Endothelial cell of umbilical vein (primary cell): Measurements from ENCODE around the gene IP6K2. TPM values are rescaled to one million over a fixed set of nuclear protein-coding genes. Genes with fewer than 3 reads are reported as not detected.

ENCODE experiments used
- BruUV-seq: library from RNA; stranded (reverse); fragments of 400-500 nt; replicated peaks from 2 replicates; lab custom pipeline; 2021; lab: Mats Ljungman, UMichigan
- CTCF ChIA-PET: fragments of 300-600, 350-600 bp; sonication (Branson Sonifier 250); formaldehyde crosslinking; loops from one replicate; lab custom pipeline; 2021; ENCODE audit warnings: antibody characterized with exemption, inconsistent platforms; lab: Charles Lee
- POLR2A ChIA-PET: fragments of 300-600, 350-600 bp; sonication (Branson Sonifier 250); formaldehyde crosslinking; loops from one replicate; lab custom pipeline; 2021; ENCODE audit warnings: antibody characterized with exemption, inconsistent platforms; lab: Charles Lee
- DNase-seq: peaks from one replicate; pipeline ENCODE4 v3.0.0-alpha.2; 2011; ENCODE audit warnings: low read depth, low spot score
- FAIRE-seq: peaks from 2 replicates; lab custom pipeline; 2011; peaks lifted over from hg19 to GRCh38; lab: Jason Lieb, UNC
- H2AFZ ChIP-seq: 2 replicates; pipeline ENCODE4 v1.6.0; 2012; ENCODE audit warnings: low read depth, low read length, control low read depth, inconsistent platforms
- H3K27ac ChIP-seq: 2 replicates; pipeline ENCODE4 v1.5.1; 2011; ENCODE audit warnings: low read depth, mild to moderate bottlenecking, control low read depth, low read length, moderate library complexity; ENCODE audit not compliant: insufficient read depth
- H3K27me3 ChIP-seq, 2 experiments: 2 replicates each; pipeline versions ENCODE4 v1.6.0 to v1.6.1; 2011; ENCODE audit warnings: low read length in 2 of 2, mixed read lengths in 1 of 2; ENCODE audit not compliant: control insufficient read depth in 2 of 2, insufficient read depth in 2 of 2
- H3K36me3 ChIP-seq, 2 experiments: 2 replicates in 1 of 2; 3 replicates in 1 of 2; pipeline ENCODE4 v1.5.1; 2011; ENCODE audit warnings: low read length in 2 of 2, mild to moderate bottlenecking in 1 of 2, moderate library complexity in 1 of 2; ENCODE audit not compliant: control insufficient read depth in 2 of 2, insufficient read depth in 2 of 2; ENCODE audit errors: extremely low read depth in 1 of 2
- H3K4me1 ChIP-seq: 3 replicates; pipeline ENCODE4 v1.5.1; 2011; ENCODE audit warnings: mild to moderate bottlenecking, low read length; ENCODE audit not compliant: control insufficient read depth, insufficient read depth; ENCODE audit errors: extremely low read depth
- H3K4me2 ChIP-seq: 2 replicates; pipeline ENCODE4 v1.6.1; 2011; ENCODE audit warnings: low read length, control low read depth, mixed read lengths; ENCODE audit not compliant: insufficient read depth
- H3K4me3 ChIP-seq, 3 experiments: fragments of 200-600 bp in 1 of 3; sonication (generic), shearing (Covaris generic) in 1 of 3; replicated peaks in 1 of 3; 2 replicates each; pipeline ENCODE4 v1.5.1; 2011 to 2016; ENCODE audit warnings: control low read depth in 3 of 3, low read length in 3 of 3, mild to moderate bottlenecking in 2 of 3, inconsistent platforms in 1 of 3, low read depth in 1 of 3, moderate library complexity in 1 of 3; ENCODE audit not compliant: insufficient read depth in 1 of 3
- H3K79me2 ChIP-seq: 2 replicates; pipeline ENCODE4 v1.6.0; 2012; ENCODE audit warnings: low read length, inconsistent platforms; ENCODE audit not compliant: control insufficient read depth, insufficient read depth
- H3K9ac ChIP-seq: replicated peaks from 2 replicates; pipeline ENCODE3; 2011; ENCODE audit warnings: low read length, control low read depth; ENCODE audit not compliant: insufficient read depth; ENCODE audit errors: extremely low read depth
- H3K9me1 ChIP-seq: replicated peaks from 3 replicates; pipeline ENCODE4 v1.6.0; 2011; ENCODE audit warnings: mild to moderate bottlenecking, low read length; ENCODE audit not compliant: control insufficient read depth, insufficient read depth; ENCODE audit errors: extremely low read depth
- H3K9me3 ChIP-seq: replicated peaks from 2 replicates; pipeline ENCODE4 v1.5.1; 2012; ENCODE audit warnings: low read length, inconsistent platforms; ENCODE audit not compliant: control insufficient read depth, insufficient read depth
- H4K20me1 ChIP-seq: replicated peaks from 2 replicates; pipeline ENCODE3; 2011; ENCODE audit warnings: mild to moderate bottlenecking, low read length; ENCODE audit not compliant: control insufficient read depth, insufficient read depth; ENCODE audit errors: extremely low read depth
- CTCF ChIP-seq, 2 donors: IDR thresholded peaks; 1 replicate in 1 of 2; 2 replicates in 1 of 2; pipeline ENCODE4 v1.5.1; 2011; ENCODE audit warnings: low read length in 2 of 2, mild to moderate bottlenecking in 2 of 2, moderate library complexity in 2 of 2, control low read depth in 1 of 2, inconsistent platforms in 1 of 2, low read depth in 1 of 2; ENCODE audit not compliant: insufficient read depth in 1 of 2; ENCODE audit errors: extremely low read depth in 1 of 2
- EZH2 ChIP-seq: IDR thresholded peaks from 2 replicates; pipeline ENCODE4 v1.6.1; 2012; ENCODE audit warnings: borderline replicate concordance, low read depth, mild to moderate bottlenecking, moderate library complexity, low read length, inconsistent platforms; ENCODE audit not compliant: severe bottlenecking
- FOS ChIP-seq: IDR thresholded peaks from 2 replicates; pipeline ENCODE4 v1.6.1; 2011; ENCODE audit warnings: mild to moderate bottlenecking, low read length, moderate library complexity, borderline replicate concordance; ENCODE audit not compliant: insufficient read depth
- GATA2 ChIP-seq: IDR thresholded peaks from 2 replicates; pipeline ENCODE4 v1.7.0; 2011; ENCODE audit warnings: low read depth, mild to moderate bottlenecking, moderate library complexity, mixed read lengths, low read length; ENCODE audit not compliant: insufficient read length, insufficient read depth
- JUN ChIP-seq: IDR thresholded peaks from 2 replicates; pipeline ENCODE4 v1.6.1; 2011; ENCODE audit warnings: borderline replicate concordance, low read depth; ENCODE audit not compliant: insufficient read length, insufficient read depth
- MAX ChIP-seq: IDR thresholded peaks from 2 replicates; pipeline ENCODE4 v1.6.1; 2011; ENCODE audit not compliant: insufficient read depth, insufficient read length
- MYC ChIP-seq: IDR thresholded peaks from one replicate; pipeline ENCODE4 v1.6.1; 2011; ENCODE audit warnings: mild to moderate bottlenecking, low read depth, low read length
- POLR2A ChIP-seq: IDR thresholded peaks from 2 replicates; pipeline ENCODE4 v1.6.1; 2012; ENCODE audit warnings: low read depth, mild to moderate bottlenecking, control low read depth, low read length
- POLR2AphosphoS5 ChIP-seq: IDR thresholded peaks from 2 replicates; pipeline ENCODE4 v1.6.1; 2012; ENCODE audit warnings: low read depth, mild to moderate bottlenecking, control low read depth, low read length, moderate library complexity; ENCODE audit not compliant: insufficient read depth
- dilution Hi-C: fragments of 300-500 bp; cut with MboI; formaldehyde crosslinking; loops from one replicate; pipeline ENCODE4 v1.15.0; 2019; ENCODE audit warnings: low sequenced_read_pairs; ENCODE audit not compliant: extremely low pct_ligation_motif_present
- intact Hi-C: fragments of 100-400 bp; cut with micrococcal nuclease; formaldehyde crosslinking; loops from one replicate; pipeline ENCODE4 v1.10.0; 2022
- polyA plus RNA-seq, 4 experiments: library from polyadenylated mRNA; depleted of rRNA in 3 of 4; stranded (reverse) in 3 of 4; unstranded in 1 of 4; fragments of >200 nt; gene quantifications; 2 replicates each; pipeline versions ENCODE4 v1.2.1 to v1.2.3, GENCODE V29; 2011 to 2012; ENCODE audit warnings: missing spikeins in 1 of 4
- total RNA-seq: library from RNA; stranded (reverse); gene quantifications from 2 replicates; pipeline ENCODE4 v1.2.3, GENCODE V29; 2021

Gene IP6K2
- total and polyA plus RNA-seq, 2 donors (not counting 3 experiments of a cell fraction or from before 2014, with no cell fraction given): 81.8 to 143 TPM

GRCh38 chr3:48695393-48695753 lies 21.6 kb downstream of the IP6K2 start:
- H3K9me1 ChIP-seq: no peaks in the 10 kb centered on the region
- peak overlapping the region; percentile 31 for H3K4me2 ChIP-seq
- ChIA-PET CTCF (interaction anchor here (0.7 to 1.7 kb wide), 4 partner anchors 10 to 60 kb away, joined by 3 to 5 read pairs (median 4); partner anchors contain the start of genes NCKIPSD and SLC26A6), POLR2A (interaction anchor here (0.6 to 1.0 kb wide), 2 partner anchors 22 to 260 kb away, joined by 4 to 6 read pairs; partner anchors contain the start of gene IP6K2)
- H3K9me3 ChIP-seq: no peaks in the 10 kb centered on the region
- H3K79me2 ChIP-seq: peaks cover 61% of the 10 kb centered on the region
- peaks cover 21% of the 10 kb centered on the region for H3K4me1 ChIP-seq
- peaks cover 15% of the 10 kb centered on the region for H4K20me1 ChIP-seq
- BruUV-seq: no TSS peak
- DNase-seq (peak; percentile 57), FAIRE-seq (peak; percentile 72)
- H3K36me3 ChIP-seq: peaks cover 30 to 40% of the 10 kb centered on the region in 2 experiments
- no peaks in the 10 kb centered on the region for H3K27me3 ChIP-seq
- dilution Hi-C loops: no loop called here
- TF ChIP-seq POLR2A (no peak), POLR2AphosphoS5 (peak; percentile 37), MYC (no peak)
- intact Hi-C loops: loop anchor here (2.0 kb wide), 1 partner anchor 21 kb away; the partner anchor contains the start of gene IP6K2
- H3K9ac ChIP-seq: peak overlapping the region; percentile 57
- H3K27ac ChIP-seq: peak overlapping the region; percentile 85
- no peak overlapping the region for H3K4me3 ChIP-seq
- H2AFZ ChIP-seq: no peak overlapping the region

GRCh38 chr3:48694610-48695392 lies 22.2 kb downstream of the IP6K2 start:
- POLR2A ChIA-PET: interaction anchor here (1.0 kb wide), 1 partner anchor 22 kb away, joined by 4 read pairs; the partner anchor contains the start of gene IP6K2
- Histone ChIP-seq H3K4me3 (peak overlapping the region in 1 of 3 experiments; percentile 17), H3K36me3 (peaks cover 30 to 45% of the 10 kb centered on the region in 2 experiments), H4K20me1 (peaks cover 14% of the 10 kb centered on the region), H3K9me1 (no peaks in the 10 kb centered on the region), H3K27ac (peak overlapping the region; percentile 85), H3K27me3 (no peaks in the 10 kb centered on the region), H3K4me1 (peaks cover 21% of the 10 kb centered on the region), H3K9me3 (no peaks in the 10 kb centered on the region), H3K79me2 (peaks cover 55% of the 10 kb centered on the region), H2AFZ (no peak overlapping the region), H3K4me2 (peak overlapping the region; percentile 31), H3K9ac (peak overlapping the region; percentile 57)
- dilution Hi-C loops (no loop called here), intact Hi-C loops (loop anchor here (2.0 kb wide), 1 partner anchor 22 kb away; the partner anchor contains the start of gene IP6K2)
- DNase-seq: peak; percentile 60
- CTCF ChIA-PET: interaction anchor here (0.7 to 1.7 kb wide), 3 partner anchors 9 to 59 kb away, joined by 3 to 5 read pairs (median 3); partner anchors contain the start of genes NCKIPSD and SLC26A6
- TF ChIP-seq FOS (no peak), CTCF (IDR thresholded peaks at IDR 0.05; ENCODE audit: extremely low read depth in 1 of 2, insufficient read depth in 1 of 2, low read depth in 1 of 2, low read length in 2 of 2) (no peak), MAX (no peak), MYC (no peak), JUN (no peak), POLR2AphosphoS5 (no peak), POLR2A (no peak), GATA2 (no peak), EZH2 (no peak)
- TSS peak; percentile 17 for BruUV-seq
- FAIRE-seq: peak; percentile 81
